Measurements from ENCODE around the gene CLEC18C. TPM values are rescaled to one million over a fixed set of nuclear protein-coding genes. Genes with fewer than 3 reads are reported as not detected.
"Not testable (repeated sequence)": the region's sequence is repeated elsewhere in the genome, so short reads cannot be mapped to it uniquely, and the experiment has no call there.

Gene CLEC18C
- 0.09 TPM for polyA plus RNA-seq (2013, experiment 1 of 2; ENCODE audit: insufficient read length)
- polyA plus RNA-seq (2013, experiment 2 of 2; ENCODE audit: insufficient read length), result 0.10 TPM

GRCh38 chr16:70173212-70173837 is at the start of gene CLEC18C:
CLEC18C (plus strand) TSS chr16:70173787; CDS start chr16:70174279, 492 bp downstream.
- DNase-seq, result not testable (repeated sequence)

- DNase-seq, result not testable (repeated sequence)
These were observed 49.8 kb upstream of the CLEC18C start for GRCh38 chr16:70123822-70124221.

GRCh38 chr16:70126226-70126625 is 47.4 kb upstream of the CLEC18C start:
- DNase-seq, result not testable (repeated sequence)

GRCh38 chr16:70127706-70128105 is 45.9 kb upstream of the CLEC18C start:
- not testable (repeated sequence) for DNase-seq

GRCh38 chr16:70128844-70129243 is 44.7 kb upstream of the CLEC18C start:
- not testable (repeated sequence) for DNase-seq

GRCh38 chr16:70135796-70136195 is 37.8 kb upstream of the CLEC18C start:
- DNase-seq, result not testable (repeated sequence)

GRCh38 chr16:70136595-70136994 is 37.0 kb upstream of the CLEC18C start:
- DNase-seq, result not testable (repeated sequence)

- DNase-seq, result not testable (repeated sequence)
These were observed 30.8 kb upstream of the CLEC18C start for GRCh38 chr16:70142739-70143138.

GRCh38 chr16:70143231-70143895 is 30.2 kb upstream of the CLEC18C start:
- DNase-seq, result not testable (repeated sequence)

GRCh38 chr16:70147853-70148252 is 25.7 kb upstream of the CLEC18C start:
- DNase-seq, result not testable (repeated sequence)

GRCh38 chr16:70148453-70148852 is 25.1 kb upstream of the CLEC18C start:
- DNase-seq, result not testable (repeated sequence)

- DNase-seq, result not testable (repeated sequence)
These were observed 24.3 kb upstream of the CLEC18C start for GRCh38 chr16:70149296-70149695.

GRCh38 chr16:70151391-70151790 is 22.2 kb upstream of the CLEC18C start:
- DNase-seq, result no peak

GRCh38 chr16:70151941-70152509 is 21.6 kb upstream of the CLEC18C start:
- DNase-seq, result no peak

- no peak for DNase-seq
These were observed 20.8 kb upstream of the CLEC18C start for GRCh38 chr16:70152578-70153302.

GRCh38 chr16:70154736-70155135 is 18.9 kb upstream of the CLEC18C start:
- DNase-seq, result not testable (repeated sequence)

- DNase-seq, result no peak
These were observed 17.2 kb upstream of the CLEC18C start for GRCh38 chr16:70156207-70156978.

- no peak for DNase-seq
These were observed 16.5 kb upstream of the CLEC18C start for GRCh38 chr16:70157105-70157476.

GRCh38 chr16:70157477-70158260 is 15.9 kb upstream of the CLEC18C start:
- DNase-seq, result no peak

GRCh38 chr16:70158261-70158939 is 15.2 kb upstream of the CLEC18C start:
- DNase-seq, result no peak
